CD8-positive, alpha-beta memory T cell (primary cell): ENCODE data around the gene NT5C2. TPM values are rescaled to one million over a fixed set of nuclear protein-coding genes. Genes with fewer than 3 reads are reported as not detected.

ENCODE experiments used
- CTCF ChIA-PET: fragments of 350-600 bp; sonication (Branson Sonifier 250); formaldehyde crosslinking; loops from one replicate; lab custom pipeline; 2021; ENCODE audit warnings: antibody characterized with exemption; lab: Charles Lee
- POLR2A ChIA-PET: fragments of 350-600 bp; sonication (Branson Sonifier 250); formaldehyde crosslinking; loops from one replicate; lab custom pipeline; 2021; ENCODE audit warnings: antibody characterized with exemption; lab: Charles Lee
- DNase-seq, 5 donors: peaks; one replicate each; pipeline versions ENCODE4 v3.0.0 to v3.0.0-alpha.2; 2020 to 2022; ENCODE audit warnings: mixed read lengths in 1 of 5
- H3K27ac ChIP-seq: one replicate; pipeline ENCODE4 v1.7.0; 2013; ENCODE audit warnings: low read depth, mild to moderate bottlenecking, low read length, moderate library complexity
- H3K27me3 ChIP-seq: 2 replicates; pipeline ENCODE4 v1.7.0; 2013; ENCODE audit warnings: low read length, mild to moderate bottlenecking; ENCODE audit not compliant: insufficient read depth, poor library complexity, severe bottlenecking
- H3K36me3 ChIP-seq: 2 replicates; pipeline ENCODE4 v1.7.0; 2013; ENCODE audit warnings: mild to moderate bottlenecking, low read length, moderate library complexity; ENCODE audit not compliant: insufficient read depth
- H3K4me1 ChIP-seq: 2 replicates; pipeline ENCODE4 v1.7.0; 2013; ENCODE audit warnings: mild to moderate bottlenecking, low read length, moderate library complexity; ENCODE audit not compliant: insufficient read depth
- H3K4me3 ChIP-seq: 2 replicates; pipeline ENCODE4 v1.7.0; 2013; ENCODE audit warnings: mild to moderate bottlenecking, low read length
- H3K9me3 ChIP-seq: 2 replicates; pipeline ENCODE4 v1.7.0; 2013; ENCODE audit warnings: mild to moderate bottlenecking, low read length
- H3K27ac Mint-ChIP-seq, 8 donors: one replicate each; pipeline ENCODE4 v1.8.0; 2020 to 2021; ENCODE audit warnings: mixed read lengths in 8 of 8, mild to moderate bottlenecking in 6 of 8, inconsistent platforms in 3 of 8, moderate library complexity in 3 of 8
- H3K27me3 Mint-ChIP-seq, 2 donors: one replicate each; pipeline ENCODE4 v1.8.0; 2020 to 2021; ENCODE audit warnings: mixed read lengths in 2 of 2, mild to moderate bottlenecking in 1 of 2, moderate library complexity in 1 of 2
- H3K36me3 Mint-ChIP-seq, 3 donors: one replicate each; pipeline ENCODE4 v1.8.0; 2020 to 2021; ENCODE audit warnings: mixed read lengths in 3 of 3, inconsistent platforms in 1 of 3, mild to moderate bottlenecking in 1 of 3
- H3K4me1 Mint-ChIP-seq, 3 donors: one replicate each; pipeline ENCODE4 v1.8.0; 2020 to 2021; ENCODE audit warnings: mixed read lengths in 3 of 3, inconsistent platforms in 1 of 3, mild to moderate bottlenecking in 1 of 3
- H3K4me3 Mint-ChIP-seq, 7 donors: one replicate each; pipeline ENCODE4 v1.8.0; 2020 to 2021; ENCODE audit warnings: mixed read lengths in 7 of 7, mild to moderate bottlenecking in 6 of 7, moderate library complexity in 4 of 7, inconsistent platforms in 2 of 7
- H3K9me3 Mint-ChIP-seq, 5 donors: one replicate each; pipeline ENCODE4 v1.8.0; 2020 to 2022; ENCODE audit warnings: mixed read lengths in 5 of 5, mild to moderate bottlenecking in 3 of 5, moderate library complexity in 2 of 5, inconsistent platforms in 1 of 5
- polyA plus RNA-seq: library from polyadenylated mRNA; unstranded; fragments of 300-500 nt; fragmentation: Illumina TruSeq; gene quantifications from one replicate; pipeline ENCODE4 v1.2.3, GENCODE V29; 2021
- total RNA-seq, 2 experiments: library from RNA; stranded (reverse); gene quantifications; one replicate each; pipeline ENCODE4 v1.2.3, GENCODE V29; 2021

Gene NT5C2
- total and polyA plus RNA-seq, 3 experiments from 2014 or later, result 45.9 to 59.8 (median 49.7) TPM

DNA sequence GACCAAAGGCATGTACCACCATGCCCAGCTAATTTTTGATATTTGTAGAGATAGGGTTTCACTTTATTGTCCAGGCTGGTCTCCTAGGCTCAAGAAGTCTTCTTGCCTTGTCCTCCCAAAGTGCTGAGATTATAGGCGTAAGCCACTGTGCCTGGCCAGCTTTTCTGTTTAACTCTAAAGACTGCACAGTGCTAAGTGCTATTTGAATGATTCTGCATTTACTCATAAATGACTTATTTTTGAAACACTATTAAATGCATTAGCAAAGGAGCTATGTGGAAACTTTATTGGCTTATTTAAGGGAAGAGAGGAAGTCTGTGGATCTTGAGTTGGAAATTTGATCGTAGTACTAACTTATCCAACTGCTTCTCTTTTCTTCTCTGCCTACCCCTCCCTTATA lies 89.1 kb downstream of the NT5C2 start:
- ChIA-PET POLR2A (no interaction called here), CTCF (interaction anchor here (0.9 to 1.7 kb wide), 2 partner anchors 141 to 382 kb away, joined by 3 to 4 read pairs; no protein-coding TSS in a partner anchor)
- Mint-ChIP-seq H3K36me3 (peaks cover 0 to 74% (median 11%) of the 10 kb centered on the region in 3 donors), H3K4me3 (no peak overlapping the region), H3K9me3 (no peaks in the 10 kb centered on the region), H3K4me1 (peaks cover 0 to 3% (median 0%) of the 10 kb centered on the region in 3 donors), H3K27me3 (no peaks in the 10 kb centered on the region), H3K27ac (peak overlapping the region in 1 of 8 donors; percentile 50)
- DNase-seq, result no peak
- Histone ChIP-seq H3K4me1 (no peaks in the 10 kb centered on the region), H3K4me3 (no peak overlapping the region), H3K9me3 (no peaks in the 10 kb centered on the region), H3K36me3 (peaks cover 17% of the 10 kb centered on the region), H3K27ac (no peak overlapping the region), H3K27me3 (no peaks in the 10 kb centered on the region)

DNA sequence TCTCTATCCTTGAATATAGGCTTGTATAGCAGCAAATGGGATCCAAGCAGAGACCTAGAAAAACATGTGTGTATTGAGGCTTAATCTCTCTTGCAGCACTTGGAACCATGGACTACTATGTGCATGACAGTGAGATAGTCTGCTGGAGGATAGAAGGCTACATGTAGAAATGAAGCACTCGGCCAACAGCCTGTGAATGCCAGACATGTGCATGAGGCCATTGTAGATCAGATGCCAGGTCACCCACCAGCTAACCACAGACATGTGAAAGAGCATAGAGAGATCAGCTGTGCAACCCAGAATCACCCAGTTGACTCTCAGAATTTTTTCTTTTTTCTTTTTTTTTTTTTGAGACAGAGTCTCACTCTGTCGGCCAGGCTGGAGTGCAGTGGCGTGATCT lies 90.9 kb downstream of the NT5C2 start:
- DNase-seq, result no peak
- Mint-ChIP-seq H3K27me3 (no peaks in the 10 kb centered on the region), H3K4me3 (no peak overlapping the region), H3K27ac (peak overlapping the region in 3 of 8 donors; percentile 14 to 38 (median 34)), H3K36me3 (peaks cover 0 to 84% (median 11%) of the 10 kb centered on the region in 3 donors), H3K4me1 (peaks cover 0 to 3% (median 0%) of the 10 kb centered on the region in 3 donors), H3K9me3 (no peaks in the 10 kb centered on the region)
- no peak overlapping the region for H3K4me3 ChIP-seq
- CTCF ChIA-PET, result no interaction called here
- no peaks in the 10 kb centered on the region for H3K9me3 ChIP-seq
- POLR2A ChIA-PET, result no interaction called here
- H3K27me3 ChIP-seq, result no peaks in the 10 kb centered on the region
- no peak overlapping the region for H3K27ac ChIP-seq
- peaks cover 21% of the 10 kb centered on the region for H3K36me3 ChIP-seq
- H3K4me1 ChIP-seq, result no peaks in the 10 kb centered on the region

DNA sequence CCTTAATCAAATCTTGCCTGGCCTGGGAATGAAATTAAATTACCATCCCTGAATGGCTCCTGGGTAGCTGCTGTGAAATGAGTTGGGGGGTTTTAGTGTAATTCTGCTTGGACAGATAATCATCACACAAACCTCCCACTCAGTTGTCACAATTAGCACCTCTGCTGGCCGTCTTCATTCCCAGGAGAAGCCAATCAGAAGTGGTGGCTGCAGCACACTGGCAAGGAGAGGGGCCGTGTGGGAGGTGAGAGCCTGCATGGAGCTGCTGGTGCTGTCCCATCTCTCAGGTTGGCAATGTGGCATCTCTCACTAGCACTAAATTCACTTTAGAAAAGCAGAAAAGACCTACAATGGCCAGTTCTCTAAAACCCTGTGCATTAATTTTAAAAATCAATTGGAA lies 92.5 kb downstream of the NT5C2 start:
- Histone ChIP-seq H3K36me3 (peaks cover 25% of the 10 kb centered on the region), H3K4me3 (no peak overlapping the region), H3K27ac (no peak overlapping the region), H3K4me1 (no peaks in the 10 kb centered on the region), H3K9me3 (no peaks in the 10 kb centered on the region), H3K27me3 (no peaks in the 10 kb centered on the region)
- H3K9me3 Mint-ChIP-seq, result no peaks in the 10 kb centered on the region
- no peaks in the 10 kb centered on the region for H3K27me3 Mint-ChIP-seq
- ChIA-PET CTCF (interaction anchor here (1.4 kb wide), 1 partner anchor 265 kb away, joined by 3 read pairs; no protein-coding TSS in a partner anchor), POLR2A (no interaction called here)
- H3K4me1 Mint-ChIP-seq, result peaks cover 0 to 3% (median 0%) of the 10 kb centered on the region in 3 donors
- DNase-seq, result no peak
- no peak overlapping the region for H3K4me3 Mint-ChIP-seq
- H3K36me3 Mint-ChIP-seq, result peaks cover 0 to 82% (median 13%) of the 10 kb centered on the region in 3 donors
- H3K27ac Mint-ChIP-seq, result no peak overlapping the region

DNA sequence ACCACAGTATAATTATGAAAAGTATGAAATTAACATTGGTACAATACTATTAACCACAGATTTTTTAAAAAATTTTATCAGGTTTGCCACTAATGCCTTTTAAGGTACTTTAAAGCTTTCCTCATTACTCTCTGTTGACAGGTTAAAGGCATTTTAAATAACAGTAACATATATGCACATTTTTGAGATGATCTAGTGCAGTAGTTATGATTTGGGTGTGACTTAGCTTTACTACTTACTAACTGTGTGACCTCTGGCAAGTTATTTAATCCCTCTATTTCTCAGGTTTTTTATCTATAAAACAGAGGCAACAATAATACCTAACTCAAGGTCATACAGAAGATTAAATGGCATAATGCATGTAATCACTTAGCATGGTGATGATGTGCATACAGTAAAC lies 94.8 kb downstream of the NT5C2 start:
- DNase-seq, result no peak
- Mint-ChIP-seq H3K4me1 (peaks cover 0 to 3% (median 0%) of the 10 kb centered on the region in 3 donors), H3K9me3 (no peaks in the 10 kb centered on the region), H3K36me3 (peaks cover under 1 to 86% (median 16%) of the 10 kb centered on the region in 3 donors), H3K4me3 (no peak overlapping the region), H3K27me3 (no peaks in the 10 kb centered on the region), H3K27ac (peak overlapping the region in 1 of 8 donors; percentile 4)
- H3K4me3 ChIP-seq, result no peak overlapping the region
- no peaks in the 10 kb centered on the region for H3K27me3 ChIP-seq
- ChIA-PET POLR2A (no interaction called here), CTCF (no interaction called here)
- H3K4me1 ChIP-seq, result no peaks in the 10 kb centered on the region
- peaks cover 29% of the 10 kb centered on the region for H3K36me3 ChIP-seq
- no peaks in the 10 kb centered on the region for H3K9me3 ChIP-seq
- H3K27ac ChIP-seq, result no peak overlapping the region

DNA sequence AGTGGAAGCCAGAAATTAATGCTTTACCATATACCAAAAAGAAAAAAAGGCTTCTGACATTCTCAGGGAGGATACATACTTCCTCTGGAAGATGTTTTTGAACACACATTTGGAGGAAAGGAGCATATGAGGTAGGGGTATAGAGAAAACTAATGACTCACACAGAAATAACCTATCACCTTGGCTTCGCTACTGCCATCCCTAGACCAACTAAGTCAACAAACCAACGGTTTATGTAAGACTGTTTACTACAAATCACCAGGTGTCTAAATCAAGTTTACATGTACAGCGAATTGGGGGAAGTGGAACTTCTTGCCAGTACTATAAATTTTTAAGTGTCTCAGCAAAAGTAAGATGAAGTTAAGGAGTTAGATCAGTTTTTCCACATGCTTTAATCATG lies 96.9 kb downstream of the NT5C2 start:
- peaks cover 4 to 89% (median 19%) of the 10 kb centered on the region in 3 donors for H3K36me3 Mint-ChIP-seq
- no peaks in the 10 kb centered on the region for H3K4me1 Mint-ChIP-seq
- Histone ChIP-seq H3K9me3 (no peaks in the 10 kb centered on the region), H3K4me1 (no peaks in the 10 kb centered on the region), H3K27me3 (no peaks in the 10 kb centered on the region), H3K4me3 (no peak overlapping the region), H3K27ac (no peak overlapping the region), H3K36me3 (peaks cover 46% of the 10 kb centered on the region)
- CTCF ChIA-PET, result no interaction called here
- no peak overlapping the region for H3K4me3 Mint-ChIP-seq
- no peak for DNase-seq
- no peaks in the 10 kb centered on the region for H3K9me3 Mint-ChIP-seq
- H3K27me3 Mint-ChIP-seq, result no peaks in the 10 kb centered on the region
- H3K27ac Mint-ChIP-seq, result peak overlapping the region in 1 of 8 donors; percentile 21
- POLR2A ChIA-PET, result no interaction called here

DNA sequence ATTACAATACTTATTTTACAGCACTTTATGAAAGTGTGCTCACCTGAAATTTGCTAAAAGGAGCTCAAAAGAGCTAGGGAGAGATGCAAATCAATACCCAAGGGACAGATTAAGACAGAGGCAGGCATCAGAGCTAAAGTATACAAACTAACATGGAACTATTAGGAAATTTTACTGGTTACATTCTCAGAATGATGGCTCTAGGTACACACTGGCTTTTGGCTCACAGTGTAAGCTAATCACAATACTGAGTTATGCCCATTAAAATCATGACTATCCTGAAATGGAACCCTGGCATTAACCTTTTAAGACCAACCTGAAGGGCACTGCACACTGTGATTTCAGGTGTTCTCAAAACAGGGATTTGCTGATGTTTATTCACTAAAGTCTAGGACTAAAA lies 98.1 kb downstream of the NT5C2 start:
- Mint-ChIP-seq H3K4me3 (no peak overlapping the region), H3K27me3 (no peaks in the 10 kb centered on the region), H3K36me3 (peaks cover 7 to 89% (median 21%) of the 10 kb centered on the region in 3 donors), H3K27ac (no peak overlapping the region), H3K4me1 (no peaks in the 10 kb centered on the region), H3K9me3 (no peaks in the 10 kb centered on the region)
- Histone ChIP-seq H3K9me3 (no peaks in the 10 kb centered on the region), H3K36me3 (peaks cover 49% of the 10 kb centered on the region), H3K4me3 (no peak overlapping the region), H3K4me1 (no peaks in the 10 kb centered on the region), H3K27me3 (no peaks in the 10 kb centered on the region), H3K27ac (no peak overlapping the region)
- DNase-seq, result no peak
- ChIA-PET CTCF (no interaction called here), POLR2A (interaction anchor here (0.7 kb wide), 1 partner anchor 1438 kb away, joined by 7 read pairs; no protein-coding TSS in a partner anchor)

DNA sequence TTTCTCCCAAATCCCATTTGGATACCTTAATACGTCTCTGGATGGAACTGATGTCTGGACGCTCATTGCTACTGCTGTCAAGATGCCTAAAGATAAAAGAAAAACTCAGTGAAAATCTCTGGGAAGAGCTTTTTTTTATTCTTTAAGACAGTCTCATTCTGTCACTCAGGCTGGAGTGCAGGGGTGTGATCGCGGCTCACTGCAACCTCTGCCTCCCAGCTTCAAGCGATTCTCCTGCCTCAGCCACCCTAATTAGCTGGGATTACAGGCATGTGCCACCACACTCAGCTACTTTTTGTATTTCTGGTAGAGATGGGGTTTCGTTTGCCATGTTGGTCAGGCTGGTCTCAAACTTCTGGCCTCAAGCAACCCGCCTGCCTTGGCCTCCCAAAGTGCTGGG lies 102.2 kb downstream of the NT5C2 start:
- no peak for DNase-seq
- POLR2A ChIA-PET, result no interaction called here
- H3K4me3 ChIP-seq, result no peak overlapping the region
- H3K36me3 ChIP-seq, result peaks cover 51% of the 10 kb centered on the region
- H3K4me1 ChIP-seq, result no peaks in the 10 kb centered on the region
- H3K27ac ChIP-seq, result no peak overlapping the region
- Mint-ChIP-seq H3K9me3 (no peaks in the 10 kb centered on the region), H3K4me3 (no peak overlapping the region), H3K27ac (peak overlapping the region in 1 of 8 donors; percentile 73), H3K27me3 (no peaks in the 10 kb centered on the region), H3K36me3 (peaks cover 12 to 91% (median 30%) of the 10 kb centered on the region in 3 donors), H3K4me1 (no peaks in the 10 kb centered on the region)
- H3K9me3 ChIP-seq, result no peaks in the 10 kb centered on the region
- CTCF ChIA-PET, result no interaction called here
- no peaks in the 10 kb centered on the region for H3K27me3 ChIP-seq

DNA sequence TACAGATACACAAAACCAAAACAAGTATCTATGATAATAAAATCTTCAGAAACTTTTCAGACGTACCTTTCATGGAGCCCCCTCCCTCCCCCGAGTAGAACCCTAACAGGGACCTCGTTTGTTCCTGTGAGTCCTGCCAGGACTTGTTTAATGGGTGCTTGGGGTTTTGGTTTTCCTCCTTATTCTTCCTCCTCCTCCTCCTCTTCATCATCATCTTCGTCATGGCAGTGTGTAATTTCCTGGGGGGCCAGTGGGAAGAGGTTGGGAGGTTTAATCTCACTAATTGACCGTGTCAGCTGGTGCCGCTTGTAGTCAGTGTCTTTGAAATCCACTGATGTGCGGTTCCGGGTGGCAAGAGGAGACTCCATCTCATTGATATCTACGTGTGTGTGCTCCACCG lies 103.6 kb downstream of the NT5C2 start:
- H3K4me3 ChIP-seq, result no peak overlapping the region
- ChIA-PET POLR2A (no interaction called here), CTCF (no interaction called here)
- H3K36me3 ChIP-seq, result peaks cover 46% of the 10 kb centered on the region
- H3K4me1 ChIP-seq, result no peaks in the 10 kb centered on the region
- Mint-ChIP-seq H3K9me3 (no peaks in the 10 kb centered on the region), H3K4me3 (no peak overlapping the region), H3K36me3 (peaks cover 12 to 89% (median 33%) of the 10 kb centered on the region in 3 donors), H3K4me1 (no peaks in the 10 kb centered on the region), H3K27ac (peak overlapping the region in 3 of 8 donors; percentile 7 to 55 (median 17)), H3K27me3 (no peaks in the 10 kb centered on the region)
- no peaks in the 10 kb centered on the region for H3K9me3 ChIP-seq
- H3K27ac ChIP-seq, result no peak overlapping the region
- H3K27me3 ChIP-seq, result no peaks in the 10 kb centered on the region
- no peak for DNase-seq
